H9 (cell line): ENCODE measurements around the gene PTPRC. TPM values are rescaled to one million over a fixed set of nuclear protein-coding genes. Genes with fewer than 3 reads are reported as not detected.

Source experiments
- DNase-seq: peaks from one replicate; pipeline ENCODE4 v3.0.0-alpha.2; 2017
- H2AFZ ChIP-seq: one replicate; pipeline ENCODE4 v1.6.1; 2013; ENCODE audit warnings: mild to moderate bottlenecking, low read length, control low read depth, moderate library complexity
- H2AK5ac ChIP-seq: 2 replicates; pipeline ENCODE4 v1.6.1; 2013; ENCODE audit warnings: low read length, control low read depth, mixed read lengths; ENCODE audit not compliant: insufficient read length
- H2BK120ac ChIP-seq: one replicate; pipeline ENCODE4 v1.6.1; 2013; ENCODE audit warnings: low read depth, mild to moderate bottlenecking, low read length, control low read depth, inconsistent platforms; ENCODE audit not compliant: poor library complexity, severe bottlenecking
- H2BK12ac ChIP-seq: 2 replicates; pipeline ENCODE4 v1.6.1; 2013; ENCODE audit warnings: low read length, control low read depth, mixed read lengths, low read depth; ENCODE audit not compliant: insufficient read length
- H2BK15ac ChIP-seq: 2 replicates; pipeline ENCODE4 v1.6.1; 2013; ENCODE audit warnings: low read depth, low read length, control low read depth
- H2BK20ac ChIP-seq: one replicate; pipeline ENCODE4 v1.6.1; 2013; ENCODE audit warnings: low read depth, mild to moderate bottlenecking, low read length, control low read depth, inconsistent platforms; ENCODE audit not compliant: poor library complexity, severe bottlenecking
- H2BK5ac ChIP-seq: 2 replicates; pipeline ENCODE4 v1.6.1; 2013; ENCODE audit warnings: low read length, control low read depth, mixed read lengths; ENCODE audit not compliant: insufficient read length
- H3K14ac ChIP-seq: 2 replicates; pipeline ENCODE4 v1.6.1; 2013; ENCODE audit warnings: low read length, control low read depth; ENCODE audit not compliant: insufficient read depth
- H3K18ac ChIP-seq: 2 replicates; pipeline ENCODE4 v1.6.1; 2013; ENCODE audit warnings: low read depth, mild to moderate bottlenecking, mixed read lengths, low read length, control low read depth; ENCODE audit not compliant: insufficient read length
- H3K23ac ChIP-seq: 2 replicates; pipeline ENCODE4 v1.6.1; 2013; ENCODE audit warnings: low read length, control low read depth, mixed read lengths, low read depth; ENCODE audit not compliant: insufficient read length
- H3K23me2 ChIP-seq: 2 replicates; pipeline ENCODE4 v1.6.1; 2013; ENCODE audit warnings: low read depth, mild to moderate bottlenecking, mixed read lengths, low read length, control low read depth; ENCODE audit not compliant: insufficient read length, poor library complexity, severe bottlenecking
- H3K27ac ChIP-seq: 2 replicates; pipeline ENCODE4 v1.5.1; 2013; ENCODE audit warnings: low read length, control low read depth, mixed read lengths, low read depth; ENCODE audit not compliant: insufficient read length
- H3K27me3 ChIP-seq: 2 replicates; pipeline ENCODE4 v1.6.1; 2013; ENCODE audit warnings: low read length, control low read depth, inconsistent platforms; ENCODE audit not compliant: insufficient read depth
- H3K4ac ChIP-seq: 2 replicates; pipeline ENCODE4 v1.6.1; 2013; ENCODE audit warnings: low read depth, mild to moderate bottlenecking, control low read depth, inconsistent platforms, low read length, moderate library complexity
- H3K4me1 ChIP-seq: 2 replicates; pipeline ENCODE4 v1.6.1; 2013; ENCODE audit warnings: low read length, control low read depth, inconsistent platforms; ENCODE audit not compliant: insufficient read depth
- H3K4me2 ChIP-seq: 2 replicates; pipeline ENCODE4 v1.6.1; 2013; ENCODE audit warnings: low read length, control low read depth, mixed read lengths; ENCODE audit not compliant: insufficient read length, insufficient read depth
- H3K56ac ChIP-seq: 2 replicates; pipeline ENCODE4 v1.6.1; 2013; ENCODE audit warnings: low read depth, mild to moderate bottlenecking, mixed read lengths, low read length, control low read depth; ENCODE audit not compliant: insufficient read length
- H3K79me1 ChIP-seq: 2 replicates; pipeline ENCODE4 v1.6.1; 2013; ENCODE audit warnings: low read depth, mild to moderate bottlenecking, moderate library complexity, low read length, control low read depth, inconsistent platforms; ENCODE audit not compliant: insufficient read depth, poor library complexity, severe bottlenecking
- H3K79me2 ChIP-seq: 2 replicates; pipeline ENCODE4 v1.6.1; 2013; ENCODE audit warnings: low read length, control low read depth, inconsistent platforms; ENCODE audit not compliant: insufficient read depth
- H3K9ac ChIP-seq: 2 replicates; pipeline ENCODE4 v1.6.1; 2013; ENCODE audit warnings: low read length, control low read depth, mixed read lengths; ENCODE audit not compliant: insufficient read length; ENCODE audit errors: extremely low read depth
- H3K9me3 ChIP-seq: one replicate; pipeline ENCODE4 v1.6.1; 2013; ENCODE audit warnings: low read depth, low read length, inconsistent platforms; ENCODE audit not compliant: control insufficient read depth
- H3T11ph ChIP-seq: one replicate; pipeline ENCODE4 v1.6.1; 2013; ENCODE audit warnings: mild to moderate bottlenecking, low read length, control low read depth, inconsistent platforms
- H4K20me1 ChIP-seq: one replicate; pipeline ENCODE4 v1.6.1; 2013; ENCODE audit not compliant: control insufficient read depth, insufficient read length, insufficient read depth
- H4K5ac ChIP-seq: 2 replicates; pipeline ENCODE4 v1.6.1; 2013; ENCODE audit warnings: low read depth, mild to moderate bottlenecking, mixed read lengths, low read length, control low read depth; ENCODE audit not compliant: insufficient read length
- H4K8ac ChIP-seq: replicated peaks from 2 replicates; pipeline ENCODE4 v1.6.1; 2013; ENCODE audit warnings: low read length, control low read depth, mixed read lengths, low read depth; ENCODE audit not compliant: insufficient read length
- H4K91ac ChIP-seq: 2 replicates; pipeline ENCODE4 v1.6.1; 2013; ENCODE audit warnings: low read depth, mild to moderate bottlenecking, moderate library complexity, mixed read lengths, low read length, control low read depth; ENCODE audit not compliant: insufficient read length
- H3K27ac Mint-ChIP-seq, 3 experiments: 2 replicates in 2 of 3; 3 replicates in 1 of 3; pipeline ENCODE4 v1.8.0; 2020 to 2021; ENCODE audit warnings: mixed read lengths in 3 of 3, mild to moderate bottlenecking in 1 of 3, moderate library complexity in 1 of 3
- H3K27me3 Mint-ChIP-seq: 2 replicates; pipeline ENCODE4 v1.8.0; 2021; ENCODE audit warnings: low read depth, mild to moderate bottlenecking, moderate library complexity, mixed read lengths
- H3K36me3 Mint-ChIP-seq, 3 experiments: 2 replicates in 2 of 3; 3 replicates in 1 of 3; pipeline ENCODE4 v1.8.0; 2020 to 2021; ENCODE audit warnings: low read depth in 3 of 3, mixed read lengths in 3 of 3; ENCODE audit not compliant: insufficient read depth in 1 of 3
- H3K4me1 Mint-ChIP-seq, 2 experiments: 2 replicates each; pipeline ENCODE4 v1.8.0; 2020; ENCODE audit warnings: mixed read lengths in 2 of 2
- H3K4me3 Mint-ChIP-seq, 2 experiments: 2 replicates in 1 of 2; 3 replicates in 1 of 2; pipeline ENCODE4 v1.8.0; 2020 to 2021; ENCODE audit warnings: mild to moderate bottlenecking in 2 of 2, mixed read lengths in 2 of 2, moderate library complexity in 1 of 2
- H3K9me3 Mint-ChIP-seq, 2 experiments: 2 replicates in 1 of 2; 3 replicates in 1 of 2; pipeline ENCODE4 v1.8.0; 2020; ENCODE audit warnings: mild to moderate bottlenecking in 2 of 2, mixed read lengths in 2 of 2, moderate library complexity in 1 of 2
- WGBS: extraction: QIAGEN DNeasy Blood & Tissue Kit; methylation state at CpG from one replicate; pipeline ENCODE4 v1.1.7; 2013; ENCODE audit warnings: missing lambda C conversion rate, low lambda C conversion rate, mixed read lengths; ENCODE audit not compliant: insufficient read length; ENCODE audit errors: extremely low coverage; 5-methylcytosine and 5-hydroxymethylcytosine counted together
- total RNA-seq: library from RNA; stranded (reverse); gene quantifications from 2 replicates; pipeline ENCODE4 v1.2.1, GENCODE V29; 2021
- TF ChIP-seq, protein P1 (sequence below): fragments of 200-600 bp; sonication (generic); conservative IDR thresholded peaks from 3 replicates; pipeline ENCODE4 v1.8.0; 2021; ENCODE audit warnings: antibody characterized with exemption, mild to moderate bottlenecking

PTPRC gene
- total RNA-seq, 1 experiment from 2014 or later: not detected

DNA sequence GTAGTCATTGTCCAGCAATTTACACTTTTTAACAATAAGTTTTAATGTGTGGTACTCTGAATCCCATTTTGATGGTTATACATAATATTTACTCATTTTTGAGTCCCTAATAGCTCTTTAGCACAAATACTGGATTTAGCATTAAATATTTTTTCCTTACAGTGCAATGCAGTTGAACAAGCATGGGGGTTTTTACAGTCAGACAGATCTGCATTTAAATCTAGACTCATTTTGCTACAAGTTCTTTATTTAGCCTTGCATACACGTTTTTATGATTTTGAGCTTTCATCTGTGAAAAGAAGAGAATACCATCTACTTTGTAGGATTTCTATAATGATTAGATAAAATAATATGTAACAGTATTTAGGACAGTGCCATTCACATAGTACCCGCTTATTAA is 44.0 kb downstream of the PTPRC start:
- no peaks in the 10 kb centered on the region for H3K79me2 ChIP-seq
- no peak overlapping the region for H2BK5ac ChIP-seq
- TF ChIP-seq, protein P1, sequence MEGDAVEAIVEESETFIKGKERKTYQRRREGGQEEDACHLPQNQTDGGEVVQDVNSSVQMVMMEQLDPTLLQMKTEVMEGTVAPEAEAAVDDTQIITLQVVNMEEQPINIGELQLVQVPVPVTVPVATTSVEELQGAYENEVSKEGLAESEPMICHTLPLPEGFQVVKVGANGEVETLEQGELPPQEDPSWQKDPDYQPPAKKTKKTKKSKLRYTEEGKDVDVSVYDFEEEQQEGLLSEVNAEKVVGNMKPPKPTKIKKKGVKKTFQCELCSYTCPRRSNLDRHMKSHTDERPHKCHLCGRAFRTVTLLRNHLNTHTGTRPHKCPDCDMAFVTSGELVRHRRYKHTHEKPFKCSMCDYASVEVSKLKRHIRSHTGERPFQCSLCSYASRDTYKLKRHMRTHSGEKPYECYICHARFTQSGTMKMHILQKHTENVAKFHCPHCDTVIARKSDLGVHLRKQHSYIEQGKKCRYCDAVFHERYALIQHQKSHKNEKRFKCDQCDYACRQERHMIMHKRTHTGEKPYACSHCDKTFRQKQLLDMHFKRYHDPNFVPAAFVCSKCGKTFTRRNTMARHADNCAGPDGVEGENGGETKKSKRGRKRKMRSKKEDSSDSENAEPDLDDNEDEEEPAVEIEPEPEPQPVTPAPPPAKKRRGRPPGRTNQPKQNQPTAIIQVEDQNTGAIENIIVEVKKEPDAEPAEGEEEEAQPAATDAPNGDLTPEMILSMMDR: no peak
- no peak overlapping the region for H2BK20ac ChIP-seq
- H4K5ac ChIP-seq: no peak overlapping the region
- no peaks in the 10 kb centered on the region for H3K9me3 ChIP-seq
- H3K18ac ChIP-seq: no peak overlapping the region
- WGBS: no CpG with 5 or more reads among the region's 2 CpGs
- H3K4me2 ChIP-seq: no peak overlapping the region
- H3K14ac ChIP-seq: no peak overlapping the region
- H3K9me3 Mint-ChIP-seq: no peaks in the 10 kb centered on the region
- H3K79me1 ChIP-seq: no peaks in the 10 kb centered on the region
- no peaks in the 10 kb centered on the region for H4K20me1 ChIP-seq
- H3K56ac ChIP-seq: no peak overlapping the region
- no peak overlapping the region for H3T11ph ChIP-seq
- H3K4me1 ChIP-seq: no peaks in the 10 kb centered on the region
- H3K27ac Mint-ChIP-seq: no peak overlapping the region
- H2BK120ac ChIP-seq: no peak overlapping the region
- no peak overlapping the region for H2AK5ac ChIP-seq
- no peak overlapping the region for H3K9ac ChIP-seq
- no peak for DNase-seq
- H3K4me1 Mint-ChIP-seq: peaks cover 4 to 5% of the 10 kb centered on the region in 2 experiments; a peak in 3 of 4 replicates
- no peaks in the 10 kb centered on the region for H3K23me2 ChIP-seq
- no peak overlapping the region for H3K27ac ChIP-seq
- H3K4me3 Mint-ChIP-seq: no peak overlapping the region
- H3K4ac ChIP-seq: no peak overlapping the region
- no peak overlapping the region for H4K8ac ChIP-seq
- no peaks in the 10 kb centered on the region for H3K36me3 Mint-ChIP-seq
- no peaks in the 10 kb centered on the region for H3K27me3 Mint-ChIP-seq
- no peak overlapping the region for H2BK12ac ChIP-seq
- H3K27me3 ChIP-seq: no peaks in the 10 kb centered on the region
- no peak overlapping the region for H2BK15ac ChIP-seq
- H2AFZ ChIP-seq: no peak overlapping the region
- no peak overlapping the region for H4K91ac ChIP-seq
- H3K23ac ChIP-seq: no peak overlapping the region
